Kidney (tissue), 14 donors: ENCODE data around the gene GJB4. TPM values are rescaled to one million over a fixed set of nuclear protein-coding genes. Genes with fewer than 3 reads are reported as not detected.
"Not testable (repeated sequence)": the region's sequence is repeated elsewhere in the genome, so short reads cannot be mapped to it uniquely, and the experiment has no call there.

Experiments
- DNase-seq, 5 donors: peaks; one replicate each; pipeline ENCODE4 v3.0.0-alpha.2; 2013 to 2020
- FAIRE-seq: peaks from 2 replicates; lab custom pipeline; 2012; peaks lifted over from hg19 to GRCh38; lab: Jason Lieb, UNC
- H3K27ac ChIP-seq, 2 donors: one replicate each; pipeline ENCODE4 v1.7.0; 2013; ENCODE audit warnings: low read depth in 2 of 2, low read length in 2 of 2, inconsistent platforms in 1 of 2
- H3K27me3 ChIP-seq: one replicate; pipeline ENCODE4 v1.7.1; 2013; ENCODE audit warnings: low read length, inconsistent platforms; ENCODE audit not compliant: control insufficient read depth, insufficient read depth
- H3K36me3 ChIP-seq, 3 donors: one replicate each; pipeline versions ENCODE4 v1.7.0 to v1.7.1; 2013; ENCODE audit warnings: low read length in 3 of 3, control low read depth in 1 of 3, inconsistent platforms in 1 of 3; ENCODE audit not compliant: insufficient read depth in 3 of 3, control insufficient read depth in 2 of 3
- H3K4me1 ChIP-seq, 3 donors: one replicate each; pipeline versions ENCODE4 v1.7.0 to v1.7.1; 2013; ENCODE audit warnings: low read length in 3 of 3, inconsistent platforms in 1 of 3, low read depth in 1 of 3; ENCODE audit not compliant: control insufficient read depth in 2 of 3, insufficient read depth in 2 of 3
- H3K4me3 ChIP-seq, 3 donors: one replicate each; pipeline versions ENCODE4 v1.7.0 to v1.8.1; 2013; ENCODE audit warnings: low read length in 3 of 3, control low read depth in 1 of 3, inconsistent platforms in 1 of 3
- H3K9ac ChIP-seq, 3 donors: one replicate each; pipeline versions ENCODE4 v1.7.0 to v1.7.1; 2013; ENCODE audit warnings: low read length in 3 of 3, control low read depth in 1 of 3, inconsistent platforms in 1 of 3
- H3K9me3 ChIP-seq, 3 donors: one replicate each; pipeline versions ENCODE4 v1.7.0 to v1.7.1; 2013; ENCODE audit warnings: low read length in 3 of 3, control low read depth in 1 of 3, inconsistent platforms in 1 of 3; ENCODE audit not compliant: control insufficient read depth in 2 of 3, insufficient read depth in 1 of 3
- intact Hi-C: fragments of 100-400 bp; cut with DNase I; formaldehyde crosslinking; loops from one replicate; pipeline ENCODE4 v1.11.1; 2022
- polyA plus RNA-seq: library from polyadenylated mRNA; stranded (reverse); fragments of 350-450 nt; fragmentation: Illumina TruSeq; extraction: RNeasy Lipid Tissue Mini Kit (QIAGEN cat#74804); gene quantifications from one replicate; pipeline ENCODE4 v1.2.3, GENCODE V29; 2014; ENCODE audit warnings: low read depth, low replicate concordance; ENCODE audit not compliant: insufficient read depth
- total RNA-seq: library from RNA; stranded (reverse); fragmentation: NEBNext Ultra II Directional; extraction: Animal tissue kit (Norgen Biotek cat#: 25700); gene quantifications from one replicate; pipeline ENCODE4 v1.2.1, GENCODE V29; 2021
- TF ChIP-seq, protein P1 (sequence below): IDR thresholded peaks from 3 replicates; pipeline ENCODE4 v1.5.1; 2012; ENCODE audit warnings: mild to moderate bottlenecking, moderate library complexity, borderline replicate concordance; ENCODE audit not compliant: insufficient read depth; ENCODE audit errors: extremely low read depth
- donor health status: control.
- donor health status: control.
- donor health status: control.
- donor health status: control.
- donor health status: control.
- donor health status: DM: yes; HTN: yes; CAD: no.
- donor health status: Normal renal cell carcinoma (clear cell type).

GJB4 gene
- total and polyA plus RNA-seq, 2 donors from 2014 or later = 0.50 TPM; not detected in 1

GRCh38 chr1:34803770-34804169 is 44.2 kb downstream of the GJB4 start:
- no peak for DNase-seq
- TF ChIP-seq, protein P1, sequence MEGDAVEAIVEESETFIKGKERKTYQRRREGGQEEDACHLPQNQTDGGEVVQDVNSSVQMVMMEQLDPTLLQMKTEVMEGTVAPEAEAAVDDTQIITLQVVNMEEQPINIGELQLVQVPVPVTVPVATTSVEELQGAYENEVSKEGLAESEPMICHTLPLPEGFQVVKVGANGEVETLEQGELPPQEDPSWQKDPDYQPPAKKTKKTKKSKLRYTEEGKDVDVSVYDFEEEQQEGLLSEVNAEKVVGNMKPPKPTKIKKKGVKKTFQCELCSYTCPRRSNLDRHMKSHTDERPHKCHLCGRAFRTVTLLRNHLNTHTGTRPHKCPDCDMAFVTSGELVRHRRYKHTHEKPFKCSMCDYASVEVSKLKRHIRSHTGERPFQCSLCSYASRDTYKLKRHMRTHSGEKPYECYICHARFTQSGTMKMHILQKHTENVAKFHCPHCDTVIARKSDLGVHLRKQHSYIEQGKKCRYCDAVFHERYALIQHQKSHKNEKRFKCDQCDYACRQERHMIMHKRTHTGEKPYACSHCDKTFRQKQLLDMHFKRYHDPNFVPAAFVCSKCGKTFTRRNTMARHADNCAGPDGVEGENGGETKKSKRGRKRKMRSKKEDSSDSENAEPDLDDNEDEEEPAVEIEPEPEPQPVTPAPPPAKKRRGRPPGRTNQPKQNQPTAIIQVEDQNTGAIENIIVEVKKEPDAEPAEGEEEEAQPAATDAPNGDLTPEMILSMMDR = no peak

GRCh38 chr1:34806396-34806795 is 46.9 kb downstream of the GJB4 start:
- Histone ChIP-seq H3K27ac (no peak overlapping the region), H3K9me3 (no peaks in the 10 kb centered on the region), H3K4me1 (no peaks in the 10 kb centered on the region), H3K9ac (no peak overlapping the region), H3K36me3 (no peaks in the 10 kb centered on the region), H3K27me3 (no peaks in the 10 kb centered on the region), H3K4me3 (no peak overlapping the region)
- TF ChIP-seq, protein P1 = no peak
- DNase-seq (no peak), FAIRE-seq (no peak)
- intact Hi-C loops = no loop called here

More at GRCh38 chr1:34803770-34804169, 44.2 kb downstream of the GJB4 start:
- intact Hi-C loops = no loop called here
- no peak overlapping the region for H3K4me3 ChIP-seq
- H3K9ac ChIP-seq = no peak overlapping the region
- H3K4me1 ChIP-seq = no peaks in the 10 kb centered on the region
- H3K27ac ChIP-seq = no peak overlapping the region
- H3K9me3 ChIP-seq = no peaks in the 10 kb centered on the region
- H3K27me3 ChIP-seq = no peaks in the 10 kb centered on the region
- H3K36me3 ChIP-seq = no peaks in the 10 kb centered on the region
- FAIRE-seq = no peak

GRCh38 chr1:34808051-34808810 is 48.7 kb downstream of the GJB4 start:
- Histone ChIP-seq H3K4me3 (no peak overlapping the region), H3K9ac (no peak overlapping the region), H3K27me3 (no peaks in the 10 kb centered on the region), H3K9me3 (no peaks in the 10 kb centered on the region), H3K27ac (no peak overlapping the region), H3K36me3 (no peaks in the 10 kb centered on the region), H3K4me1 (no peaks in the 10 kb centered on the region)
- intact Hi-C loops = no loop called here
- TF ChIP-seq, protein P1 = no peak
- DNase-seq (peak in 1 of 5 donors; percentile 23), FAIRE-seq (no peak)

GRCh38 chr1:34810781-34811180 is 51.2 kb downstream of the GJB4 start:
- intact Hi-C loops, H3K9ac ChIP-seq, DNase-seq, H3K27ac ChIP-seq, H3K4me3 ChIP-seq, H3K27me3 ChIP-seq, H3K36me3 ChIP-seq, H3K4me1 ChIP-seq, H3K9me3 ChIP-seq, FAIRE-seq: not testable (repeated sequence)

Other genes with a start within 250 kb of the GJB4 start
- not detected for gene GJB5, start 4.7 kb upstream of the GJB4 start, total RNA-seq
- gene GJB5, start 4.7 kb upstream of the GJB4 start, polyA plus RNA-seq = not detected
- gene GJB3, start 21.5 kb downstream of the GJB4 start, total RNA-seq = 8.8 TPM
- not detected for gene GJB3, start 21.5 kb downstream of the GJB4 start, polyA plus RNA-seq
- gene GJA4, start 33.3 kb downstream of the GJB4 start, total RNA-seq = 15.6 TPM
- 31.9 TPM for gene GJA4, start 33.3 kb downstream of the GJB4 start, polyA plus RNA-seq
- 49.2 TPM for gene SMIM12, start 100.0 kb downstream of the GJB4 start, total RNA-seq
- gene SMIM12, start 100.0 kb downstream of the GJB4 start, polyA plus RNA-seq = 85.9 TPM
- gene DLGAP3, start 169.9 kb downstream of the GJB4 start, total RNA-seq = 1.0 TPM
- 0.71 TPM for gene DLGAP3, start 169.9 kb downstream of the GJB4 start, polyA plus RNA-seq
- 44.2 TPM for gene TMEM35B, start 225.6 kb downstream of the GJB4 start, total RNA-seq
- gene TMEM35B, start 225.6 kb downstream of the GJB4 start, polyA plus RNA-seq = 48.3 TPM